Naive thymus-derived CD8-positive, alpha-beta T cell (primary cell): ENCODE results near the gene UPK3A. TPM values are rescaled to one million over a fixed set of nuclear protein-coding genes. Genes with fewer than 3 reads are reported as not detected.
"Not testable (repeated sequence)": the region's sequence is repeated elsewhere in the genome, so short reads cannot be mapped to it uniquely, and the experiment has no call there.

ENCODE experiments used
- ATAC-seq, 2 donors: fragments of 150-1000 bp; cut with Tn5 transposase in 1 of 2; sonication (Bioruptor Pico), chemical (Tn5 transposase) in 1 of 2; 1 replicate in 1 of 2; 2 replicates in 1 of 2; pipeline ENCODE4 v1.10.0; 2021; ENCODE audit warnings: mild to moderate bottlenecking in 2 of 2, moderate library complexity in 2 of 2
- POLR2A ChIA-PET: fragments of 350-600 bp; sonication (Branson Sonifier 250); formaldehyde crosslinking; loops from one replicate; lab custom pipeline; 2021; ENCODE audit warnings: antibody characterized with exemption; lab: Charles Lee
- DNase-seq, 10 donors: peaks; one replicate each; pipeline versions ENCODE4 v3.0.0 to v3.0.0-alpha.2; 2020 to 2022
- H3K27ac Mint-ChIP-seq, 10 donors: one replicate each; pipeline ENCODE4 v1.8.0; 2020 to 2022; ENCODE audit warnings: mild to moderate bottlenecking in 10 of 10, mixed read lengths in 10 of 10, moderate library complexity in 4 of 10, inconsistent platforms in 1 of 10
- H3K27me3 Mint-ChIP-seq, 5 donors: one replicate each; pipeline ENCODE4 v1.8.0; 2021 to 2022; ENCODE audit warnings: mixed read lengths in 5 of 5
- H3K36me3 Mint-ChIP-seq, 3 donors: one replicate each; pipeline ENCODE4 v1.8.0; 2020 to 2022; ENCODE audit warnings: mixed read lengths in 3 of 3, mild to moderate bottlenecking in 2 of 3, inconsistent platforms in 1 of 3
- H3K4me1 Mint-ChIP-seq, 4 donors: one replicate each; pipeline ENCODE4 v1.8.0; 2021 to 2022; ENCODE audit warnings: mixed read lengths in 4 of 4
- H3K4me3 Mint-ChIP-seq, 10 donors: one replicate each; pipeline ENCODE4 v1.8.0; 2020 to 2022; ENCODE audit warnings: mild to moderate bottlenecking in 10 of 10, mixed read lengths in 10 of 10, moderate library complexity in 6 of 10, inconsistent platforms in 1 of 10
- H3K9me3 Mint-ChIP-seq, 9 donors: one replicate each; pipeline ENCODE4 v1.8.0; 2020 to 2022; ENCODE audit warnings: mixed read lengths in 9 of 9, mild to moderate bottlenecking in 3 of 9, inconsistent platforms in 1 of 9, moderate library complexity in 1 of 9
- polyA plus RNA-seq, 3 donors: library from polyadenylated mRNA; unstranded; fragments of 300-500 nt; fragmentation: Illumina TruSeq; gene quantifications; one replicate each; pipeline ENCODE4 v1.2.3, GENCODE V29; 2021
- total RNA-seq, 8 experiments: library from RNA in 2 of 8; stranded (reverse) in 2 of 8; gene quantifications; one replicate each; pipeline ENCODE4 v1.2.3 and lab custom pipeline; 2021 to 2026

The UPK3A gene
- total and polyA plus RNA-seq, 5 experiments from 2014 or later: not detected

DNA sequence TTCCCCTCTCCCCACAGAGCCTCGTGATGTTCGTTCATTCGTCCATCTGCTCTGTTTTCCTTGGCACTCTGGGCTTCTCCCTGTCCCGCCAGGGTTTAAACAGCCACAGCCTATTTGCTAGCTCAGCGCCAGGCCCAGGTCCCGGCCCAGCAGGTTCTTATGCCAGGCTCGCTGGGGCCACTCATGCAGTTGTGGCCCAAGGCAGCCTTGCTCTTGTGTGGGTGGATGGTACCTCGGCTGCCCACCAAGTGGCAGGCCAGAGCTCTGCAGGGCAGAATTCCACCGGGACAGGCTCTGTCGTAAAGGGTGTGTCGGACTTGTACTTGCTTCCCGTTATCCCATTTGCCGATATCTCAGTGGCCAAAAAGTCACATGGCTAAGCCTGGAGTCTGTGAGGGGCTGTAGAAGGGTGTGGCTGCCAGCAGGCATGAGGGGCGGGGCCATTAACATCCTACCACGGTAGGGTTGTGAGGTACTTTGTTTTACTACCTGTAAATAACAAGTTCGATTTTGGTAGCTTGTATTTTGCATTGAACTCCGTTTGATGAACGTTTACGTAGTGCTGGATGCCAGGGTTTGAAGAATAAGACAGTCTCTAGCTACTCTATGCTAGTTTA lies 32.9 kb downstream of the UPK3A start:
- peak overlapping the region; percentile 97 to 100 (median 99) for H3K27ac Mint-ChIP-seq
- peaks cover 27 to 93% (median 75%) of the 10 kb centered on the region in 4 donors for H3K4me1 Mint-ChIP-seq
- peak in 6 of 10 donors; percentile 26 to 84 (median 62) for DNase-seq
- POLR2A ChIA-PET: interaction anchor here (0.6 to 3.4 kb wide), 6 partner anchors 8 to 96 kb away, joined by 3 to 20 read pairs (median 5); partner anchors contain the start of genes FAM118A, RIBC2 and SMC1B
- peak; percentile 38 to 50 for ATAC-seq
- peaks cover 0 to 11% (median 2%) of the 10 kb centered on the region in 3 donors for H3K36me3 Mint-ChIP-seq
- peak overlapping the region; percentile 77 to 92 (median 83) for H3K4me3 Mint-ChIP-seq
- no peaks in the 10 kb centered on the region for H3K9me3 Mint-ChIP-seq
- no peaks in the 10 kb centered on the region for H3K27me3 Mint-ChIP-seq

GRCh38 chr22:45318168-45318557 lies 33.4 kb downstream of the UPK3A start:
- Mint-ChIP-seq H3K9me3 (no peaks in the 10 kb centered on the region), H3K4me1 (peaks cover 23 to 90% (median 72%) of the 10 kb centered on the region in 4 donors), H3K27ac (peak overlapping the region; percentile 97 to 100 (median 99)), H3K36me3 (peaks cover 0 to 16% (median 4%) of the 10 kb centered on the region in 3 donors), H3K4me3 (peak overlapping the region; percentile 77 to 92 (median 83)), H3K27me3 (no peaks in the 10 kb centered on the region)
- ATAC-seq (peak; percentile 67 to 75), DNase-seq (peak; percentile 74 to 98 (median 95))
- POLR2A ChIA-PET: interaction anchor here (0.6 to 3.4 kb wide), 5 partner anchors 9 to 95 kb away, joined by 3 to 20 read pairs (median 5); partner anchors contain the start of genes FAM118A, RIBC2 and SMC1B

DNA sequence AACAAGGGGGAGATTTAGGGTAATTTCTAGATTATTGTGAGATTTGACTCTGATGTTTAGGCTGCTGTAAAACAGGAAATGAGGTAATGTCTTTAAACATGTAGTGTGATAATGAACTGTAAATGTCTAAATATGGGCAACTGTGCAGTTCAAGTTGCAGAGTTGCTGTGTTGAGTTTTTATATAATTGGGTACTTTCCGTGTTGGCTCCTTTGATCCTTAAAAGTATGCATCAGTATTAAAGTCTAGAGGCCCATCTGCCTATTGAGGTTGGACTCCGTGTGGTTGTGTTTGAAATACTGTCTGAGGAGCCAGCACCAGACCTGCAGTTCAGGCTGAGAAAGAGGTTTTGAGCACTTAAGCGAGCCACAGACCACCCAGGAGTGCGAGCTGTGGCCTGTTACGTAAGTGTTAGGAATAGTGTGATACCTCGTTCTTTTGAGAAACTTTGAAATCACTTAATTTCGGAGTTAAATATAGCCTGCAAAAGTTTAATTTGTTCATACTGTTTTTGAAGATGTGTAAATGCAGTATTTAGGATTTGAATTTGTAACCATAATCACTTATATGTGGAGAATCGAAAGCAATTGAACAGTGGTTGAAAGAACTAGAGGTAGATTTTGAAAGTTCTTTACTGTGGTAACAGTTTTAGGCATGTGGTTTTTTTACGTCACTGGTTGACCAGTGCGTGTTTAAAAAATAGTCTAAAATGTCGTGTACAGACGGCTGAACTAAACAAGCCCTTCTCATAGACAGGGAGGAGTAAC lies 34.0 kb downstream of the UPK3A start:
- H3K36me3 Mint-ChIP-seq: peaks cover 0 to 22% (median 10%) of the 10 kb centered on the region in 3 donors
- peaks cover 25 to 91% (median 76%) of the 10 kb centered on the region in 4 donors for H3K4me1 Mint-ChIP-seq
- H3K27ac Mint-ChIP-seq: peak overlapping the region; percentile 97 to 100 (median 99)
- ATAC-seq (peak; percentile 67 to 69), DNase-seq (peak; percentile 22 to 89 (median 74))
- no peaks in the 10 kb centered on the region for H3K9me3 Mint-ChIP-seq
- H3K27me3 Mint-ChIP-seq: no peaks in the 10 kb centered on the region
- POLR2A ChIA-PET: interaction anchor here (1.0 to 3.4 kb wide), 5 partner anchors 7 to 52 kb away, joined by 4 to 20 read pairs (median 5); partner anchors contain the start of gene FAM118A
- H3K4me3 Mint-ChIP-seq: peak overlapping the region; percentile 77 to 92 (median 83)

DNA sequence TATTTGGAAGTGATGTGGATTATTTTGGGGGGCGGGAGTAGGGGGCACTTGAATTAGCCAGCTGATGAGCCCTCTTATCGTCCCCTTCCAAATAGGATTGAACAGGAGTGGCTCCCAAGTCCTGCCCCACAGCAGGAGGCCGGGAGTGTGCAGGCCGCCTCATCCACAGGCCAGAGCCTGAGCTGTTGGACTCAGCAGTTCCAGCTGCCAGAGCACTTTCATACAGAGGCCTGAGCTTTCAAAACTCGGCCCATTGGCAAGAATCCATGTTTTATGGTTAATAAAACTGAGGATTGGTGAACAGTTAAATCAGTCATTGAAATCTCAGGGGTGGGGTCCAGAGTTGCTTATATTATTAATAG lies 34.6 kb downstream of the UPK3A start:
- DNase-seq: peak in 1 of 10 donors; percentile 37
- POLR2A ChIA-PET: interaction anchor here (1.4 to 3.4 kb wide), 3 partner anchors 8 to 22 kb away, joined by 4 to 20 read pairs (median 14); partner anchors contain the start of gene FAM118A
- Mint-ChIP-seq H3K27ac (peak overlapping the region; percentile 97 to 100 (median 99)), H3K27me3 (no peaks in the 10 kb centered on the region), H3K9me3 (no peaks in the 10 kb centered on the region), H3K4me3 (peak overlapping the region; percentile 77 to 92 (median 83)), H3K36me3 (peaks cover 0 to 27% (median 15%) of the 10 kb centered on the region in 3 donors), H3K4me1 (peaks cover 27 to 91% (median 77%) of the 10 kb centered on the region in 4 donors)
- ATAC-seq: no peak

DNA sequence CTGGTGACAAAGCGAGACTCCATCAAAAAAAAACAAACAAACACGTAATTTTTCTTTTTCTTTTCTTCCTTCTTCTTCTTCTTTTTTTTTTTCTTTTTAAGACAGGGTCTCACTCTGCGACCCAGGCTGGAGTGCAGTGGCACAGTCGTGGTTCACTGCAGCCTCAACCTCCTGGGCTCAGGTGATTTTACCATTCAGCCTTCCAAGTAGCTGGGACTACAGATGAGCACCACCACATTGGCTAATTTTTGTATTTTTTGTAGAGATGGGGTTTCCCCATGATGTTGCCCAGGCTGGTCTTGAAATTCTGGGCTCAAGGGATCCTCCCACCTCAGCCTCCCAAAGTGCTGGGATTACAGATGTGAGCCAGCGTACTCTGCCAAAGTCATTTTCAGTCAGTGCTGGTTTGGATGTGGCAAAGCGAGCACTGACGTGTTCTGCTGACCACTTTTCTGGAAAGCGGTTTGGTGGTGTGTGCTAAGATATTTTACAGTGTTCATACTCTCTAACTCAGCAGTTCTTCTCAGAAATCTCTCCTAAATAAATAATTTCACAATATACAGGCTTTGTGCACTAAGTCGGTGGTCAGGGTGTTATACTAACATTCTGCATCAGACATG lies 35.7 kb downstream of the UPK3A start:
- H3K36me3 Mint-ChIP-seq: peaks cover 0 to 38% (median 22%) of the 10 kb centered on the region in 3 donors
- H3K27me3 Mint-ChIP-seq: no peaks in the 10 kb centered on the region
- H3K27ac Mint-ChIP-seq: peak overlapping the region; percentile 97 to 100 (median 99)
- H3K4me1 Mint-ChIP-seq: peaks cover 30 to 87% (median 75%) of the 10 kb centered on the region in 4 donors
- POLR2A ChIA-PET: interaction anchor here (1.4 to 3.4 kb wide), 3 partner anchors 9 to 21 kb away, joined by 4 to 20 read pairs (median 7); partner anchors contain the start of gene FAM118A
- peak overlapping the region in 9 of 10 donors; percentile 77 to 92 (median 83) for H3K4me3 Mint-ChIP-seq
- no peak for ATAC-seq
- DNase-seq: no peak
- no peaks in the 10 kb centered on the region for H3K9me3 Mint-ChIP-seq

DNA sequence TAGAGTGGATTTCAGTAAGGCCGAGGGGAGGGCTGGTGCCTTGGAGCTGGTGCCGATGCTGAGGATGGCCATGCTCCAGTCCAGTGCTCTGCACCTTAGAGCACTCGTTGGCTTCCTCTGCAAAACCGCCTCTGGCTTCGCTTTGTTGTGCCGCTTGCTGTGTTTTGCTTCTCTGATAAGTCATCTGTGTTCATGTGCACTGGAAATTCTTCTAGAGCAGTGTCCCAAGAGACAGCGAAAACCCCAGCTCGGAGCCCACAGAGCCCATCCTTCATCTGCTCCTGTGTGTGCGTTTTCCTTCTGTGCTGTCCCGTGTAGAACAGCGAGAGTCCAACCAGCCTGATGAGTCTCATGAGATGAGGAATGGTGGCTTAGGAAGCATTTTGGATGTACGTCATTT lies 37.1 kb downstream of the UPK3A start:
- Mint-ChIP-seq H3K4me3 (peak overlapping the region in 2 of 10 donors; percentile 22 to 49), H3K27ac (peak overlapping the region; percentile 69 to 100 (median 88)), H3K36me3 (peaks cover 0 to 45% (median 26%) of the 10 kb centered on the region in 3 donors), H3K4me1 (peaks cover 30 to 78% (median 71%) of the 10 kb centered on the region in 4 donors), H3K9me3 (no peaks in the 10 kb centered on the region), H3K27me3 (no peaks in the 10 kb centered on the region)
- ATAC-seq: no peak
- POLR2A ChIA-PET: interaction anchor here (0.8 to 2.4 kb wide), 3 partner anchors 14 to 25 kb away, joined by 3 to 7 read pairs (median 3); no protein-coding TSS in a partner anchor
- peak in 1 of 10 donors; percentile 30 for DNase-seq

DNA sequence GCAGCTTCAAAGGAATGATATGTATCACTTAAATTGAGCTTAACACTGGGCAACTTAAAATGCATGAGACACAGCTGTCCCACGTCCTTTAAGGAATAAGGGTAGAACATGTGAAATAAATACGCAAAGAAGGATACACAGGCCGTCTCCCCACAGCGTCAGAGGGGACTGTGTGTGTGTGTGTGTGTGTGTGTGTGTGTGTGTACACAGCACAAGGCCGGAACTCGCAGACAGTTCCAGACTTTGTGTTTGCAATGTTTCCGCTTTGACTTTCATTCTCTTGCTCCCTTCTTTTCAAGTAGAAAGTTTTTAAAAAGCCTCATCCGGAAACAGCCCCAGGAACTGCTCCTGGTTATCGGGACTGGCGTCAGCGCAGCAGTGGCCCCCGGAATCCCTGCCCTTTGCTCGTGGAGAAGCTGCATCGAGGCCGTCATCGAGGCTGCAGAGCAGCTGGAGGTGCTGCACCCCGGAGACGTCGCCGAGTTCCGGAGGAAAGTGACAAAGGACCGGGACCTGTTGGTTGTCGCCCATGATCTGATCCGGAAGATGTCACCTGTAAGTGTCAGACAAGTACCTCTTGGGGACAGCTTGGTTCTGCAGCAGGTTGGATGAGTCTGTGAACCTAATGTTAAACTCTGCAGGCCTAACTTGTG lies 38.2 kb downstream of the UPK3A start:
- peaks cover 0 to 55% (median 26%) of the 10 kb centered on the region in 3 donors for H3K36me3 Mint-ChIP-seq
- DNase-seq: peak in 1 of 10 donors; percentile 27
- H3K27ac Mint-ChIP-seq: peak overlapping the region in 8 of 10 donors; percentile 60 to 99 (median 78)
- no peaks in the 10 kb centered on the region for H3K9me3 Mint-ChIP-seq
- POLR2A ChIA-PET: interaction anchor here (0.8 to 2.4 kb wide), 5 partner anchors 9 to 91 kb away, joined by 3 to 7 read pairs (median 4); partner anchors contain the start of genes RIBC2 and SMC1B
- no peak for ATAC-seq
- H3K4me1 Mint-ChIP-seq: peaks cover 32 to 67% (median 61%) of the 10 kb centered on the region in 4 donors
- H3K4me3 Mint-ChIP-seq: peak overlapping the region in 1 of 10 donors; percentile 30
- H3K27me3 Mint-ChIP-seq: no peaks in the 10 kb centered on the region

DNA sequence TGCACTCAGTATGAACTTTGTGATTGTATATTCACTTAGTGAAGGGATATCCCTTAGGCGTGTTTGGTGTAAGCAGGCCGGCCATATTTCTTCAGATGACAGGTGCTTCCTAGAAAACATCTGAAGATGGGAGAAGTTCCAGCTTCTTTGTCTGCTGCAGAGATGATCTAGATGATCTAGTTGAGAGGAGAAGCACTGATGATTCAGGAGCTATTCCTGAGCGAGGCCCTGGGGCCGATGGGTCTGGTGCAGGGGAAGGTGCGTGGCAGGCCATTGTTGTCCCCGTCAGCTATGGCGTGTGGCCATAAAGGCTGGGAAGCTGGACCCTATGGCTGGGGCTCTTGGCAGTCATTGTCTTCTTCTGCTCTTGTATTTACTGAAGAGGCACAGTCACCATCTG lies 38.9 kb downstream of the UPK3A start:
- POLR2A ChIA-PET: interaction anchor here (0.6 to 1.8 kb wide), 4 partner anchors 10 to 90 kb away, joined by 3 to 5 read pairs (median 4); partner anchors contain the start of genes RIBC2 and SMC1B
- ATAC-seq: no peak
- Mint-ChIP-seq H3K36me3 (peaks cover 0 to 56% (median 26%) of the 10 kb centered on the region in 3 donors), H3K4me3 (peak overlapping the region in 4 of 10 donors; percentile 5 to 30 (median 25)), H3K9me3 (no peaks in the 10 kb centered on the region), H3K27me3 (no peaks in the 10 kb centered on the region), H3K27ac (peak overlapping the region in 9 of 10 donors; percentile 44 to 93 (median 85)), H3K4me1 (peaks cover 27 to 65% (median 54%) of the 10 kb centered on the region in 4 donors)
- peak in 1 of 10 donors; percentile 18 for DNase-seq

DNA sequence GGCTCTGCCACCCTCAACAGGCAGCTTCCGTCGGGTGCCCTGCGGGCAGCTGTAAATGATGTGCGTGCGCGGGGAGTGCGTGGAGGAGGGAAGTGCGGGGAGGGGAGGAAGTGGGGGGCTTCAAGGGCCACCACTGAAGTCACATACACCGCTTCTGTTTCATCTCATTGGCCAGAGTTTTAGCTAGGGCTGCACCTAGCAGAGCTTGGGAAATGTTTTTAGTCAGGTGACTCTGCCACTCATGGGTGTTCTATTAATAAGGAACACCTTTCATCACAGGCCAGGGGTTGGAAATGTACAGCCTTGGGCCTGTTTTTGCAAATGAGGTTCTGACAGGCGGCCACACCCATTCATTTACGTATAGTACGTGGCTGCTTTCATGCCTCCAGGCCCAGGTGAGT lies 39.6 kb downstream of the UPK3A start:
- POLR2A ChIA-PET: interaction anchor here (0.6 to 1.8 kb wide), 3 partner anchors 13 to 90 kb away, joined by 3 to 4 read pairs (median 4); partner anchors contain the start of genes RIBC2 and SMC1B
- ATAC-seq: peak; percentile 29 to 67
- peak overlapping the region in 9 of 10 donors; percentile 48 to 93 (median 85) for H3K27ac Mint-ChIP-seq
- H3K4me1 Mint-ChIP-seq: peaks cover 26 to 60% (median 48%) of the 10 kb centered on the region in 4 donors
- H3K4me3 Mint-ChIP-seq: peak overlapping the region in 3 of 10 donors; percentile 10 to 30 (median 24)
- H3K27me3 Mint-ChIP-seq: no peaks in the 10 kb centered on the region
- peak in 1 of 10 donors; percentile 59 for DNase-seq
- H3K36me3 Mint-ChIP-seq: peaks cover 0 to 62% (median 26%) of the 10 kb centered on the region in 3 donors
- no peaks in the 10 kb centered on the region for H3K9me3 Mint-ChIP-seq

DNA sequence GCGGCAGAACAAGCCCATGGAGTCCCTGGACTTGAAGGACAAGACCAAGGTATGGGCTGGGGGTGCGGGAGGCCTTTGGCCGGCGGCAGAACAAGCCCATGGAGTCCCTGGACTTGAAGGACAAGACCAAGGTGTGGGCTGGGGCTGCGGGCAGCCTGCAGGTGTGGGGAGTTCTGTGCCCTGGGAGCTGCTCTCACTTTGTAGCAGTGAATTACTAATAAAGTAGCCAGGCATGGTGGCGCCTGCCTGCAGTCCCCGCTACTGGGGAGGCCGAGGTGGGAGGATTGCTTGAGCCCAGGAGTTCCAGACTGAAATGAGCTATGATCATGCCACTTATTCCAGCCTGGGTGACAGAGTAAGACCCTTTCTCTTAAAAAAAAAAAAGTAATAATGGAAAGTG lies 43.5 kb downstream of the UPK3A start:
- DNase-seq, ATAC-seq, H3K27me3 Mint-ChIP-seq, H3K4me3 Mint-ChIP-seq, POLR2A ChIA-PET, H3K9me3 Mint-ChIP-seq: not testable (repeated sequence)
- peaks cover 19 to 34% (median 20%) of the 10 kb centered on the region in 4 donors for H3K4me1 Mint-ChIP-seq
- peak overlapping the region in 3 of 10 donors; percentile 19 to 86 (median 37) for H3K27ac Mint-ChIP-seq
- H3K36me3 Mint-ChIP-seq: peaks cover 0 to 76% (median 23%) of the 10 kb centered on the region in 3 donors
